MV-4-11 (cell line): ENCODE data around the gene UBL7.

Experiments used
- DNase-seq: peaks from one replicate; lab custom pipeline; 2025; lab: John Stamatoyannopoulos, UW

Gene UBL7

DNA sequence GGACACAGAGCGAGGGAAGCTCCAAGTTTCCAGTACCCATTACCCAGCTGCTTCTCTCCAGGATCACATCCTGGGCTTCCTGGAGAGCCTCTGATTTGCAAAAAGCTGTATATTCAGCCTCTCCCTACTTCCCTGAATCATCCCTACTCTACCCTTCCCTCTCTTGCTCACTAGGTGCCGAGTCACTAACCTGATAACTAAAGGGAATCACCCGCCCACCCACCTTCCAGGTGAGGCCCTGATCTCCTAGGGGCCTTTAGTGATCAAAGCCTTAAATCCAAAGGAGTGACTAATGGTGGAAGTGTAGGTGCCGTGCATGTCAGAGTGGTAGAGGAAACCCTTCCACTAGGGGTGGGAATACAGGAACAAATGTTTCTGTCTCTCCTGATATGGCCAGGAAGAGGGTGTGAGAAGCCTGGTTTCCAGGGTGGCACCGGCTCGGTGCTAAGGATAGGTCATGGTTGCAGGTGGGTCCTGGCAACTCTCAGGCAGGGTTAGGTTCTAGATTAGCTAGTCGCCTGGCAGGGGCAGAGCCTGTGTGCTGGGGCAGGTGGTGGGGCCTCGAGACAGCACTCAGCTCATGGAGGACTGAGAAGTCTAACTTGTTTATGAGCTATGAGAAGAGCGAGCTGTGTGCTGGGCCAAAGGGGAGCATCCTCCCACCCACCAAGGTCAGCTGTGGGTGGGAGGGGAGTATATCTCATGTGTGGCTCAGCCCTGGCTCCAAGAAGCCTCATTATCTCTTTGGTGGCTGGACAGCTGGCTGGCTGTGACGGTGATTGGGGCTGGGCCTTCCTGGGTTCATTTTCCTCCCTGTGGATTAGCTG lies 37.3 kb downstream of the UBL7 start:
- no peak for DNase-seq

- peak; percentile 56 for DNase-seq
Measured at GRCh38 chr15:74422652-74423430, 38.1 kb downstream of the UBL7 start.

GRCh38 chr15:74422265-74422651 lies 38.7 kb downstream of the UBL7 start:
- DNase-seq = no peak

- DNase-seq = no peak
Measured at GRCh38 chr15:74421302-74422245, 39.4 kb downstream of the UBL7 start.

GRCh38 chr15:74420193-74420905 lies 40.6 kb downstream of the UBL7 start:
- DNase-seq = no peak

- DNase-seq = no peak
Measured at GRCh38 chr15:74419432-74419831, 41.5 kb downstream of the UBL7 start.

DNA sequence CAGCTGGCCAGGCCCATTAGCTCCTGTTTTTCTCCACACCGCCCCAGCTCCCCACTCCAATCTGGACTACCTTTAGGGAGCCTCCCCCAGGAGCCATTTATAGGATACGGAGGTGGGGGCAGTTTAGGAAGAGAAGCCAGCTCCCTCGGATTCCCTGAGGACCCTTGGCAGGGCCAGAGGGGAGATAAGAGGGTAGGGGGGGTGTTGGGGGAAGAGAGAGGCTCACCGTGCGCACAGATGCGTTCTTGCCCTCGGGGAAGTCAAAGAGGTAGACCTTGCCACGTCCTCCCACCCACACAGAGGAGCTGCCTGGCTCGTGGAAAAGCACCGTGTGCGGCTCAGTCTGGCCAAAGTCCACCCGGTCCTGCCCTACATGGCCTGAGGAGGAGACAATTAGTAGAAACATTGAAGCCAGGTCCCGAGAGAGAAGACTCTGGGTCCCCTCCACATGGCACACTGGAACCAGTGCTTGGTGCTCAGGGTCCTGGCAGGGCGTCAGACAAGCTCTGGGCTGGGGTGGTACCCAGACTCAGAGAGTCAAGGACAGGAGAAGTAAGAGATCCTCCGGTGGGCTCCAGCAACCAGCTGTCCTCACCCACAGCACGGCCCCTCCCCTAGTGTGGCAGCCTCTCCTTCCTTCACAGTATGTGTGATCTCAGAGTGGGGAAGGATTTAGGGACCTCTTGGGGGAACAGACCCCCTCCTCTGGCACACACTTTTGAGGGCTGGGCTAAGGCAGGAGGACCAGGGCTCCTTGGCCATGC lies 42.2 kb downstream of the UBL7 start:
- no peak for DNase-seq

- DNase-seq = no peak
Measured at GRCh38 chr15:74417670-74418069, 43.3 kb downstream of the UBL7 start.

DNA sequence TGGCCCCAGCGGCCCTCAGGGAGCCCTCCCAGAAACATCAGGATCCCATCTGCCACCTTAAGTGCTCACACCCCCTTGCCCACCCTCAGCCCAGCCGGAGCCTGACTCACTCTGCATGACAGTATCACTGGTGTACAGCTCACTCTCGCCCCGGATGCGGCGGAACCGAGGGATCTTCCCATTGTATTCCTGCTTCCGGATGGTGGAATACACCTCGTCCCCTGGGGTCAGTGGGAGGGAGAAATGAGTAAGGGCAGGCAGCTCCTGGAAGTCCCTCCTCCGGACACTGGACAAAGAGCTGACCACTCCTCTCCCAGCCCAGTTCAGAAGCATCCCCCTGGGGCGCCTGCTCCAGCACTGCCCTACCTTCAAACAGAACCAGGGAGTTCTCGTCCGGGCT lies 43.7 kb downstream of the UBL7 start:
- DNase-seq = no peak

DNA sequence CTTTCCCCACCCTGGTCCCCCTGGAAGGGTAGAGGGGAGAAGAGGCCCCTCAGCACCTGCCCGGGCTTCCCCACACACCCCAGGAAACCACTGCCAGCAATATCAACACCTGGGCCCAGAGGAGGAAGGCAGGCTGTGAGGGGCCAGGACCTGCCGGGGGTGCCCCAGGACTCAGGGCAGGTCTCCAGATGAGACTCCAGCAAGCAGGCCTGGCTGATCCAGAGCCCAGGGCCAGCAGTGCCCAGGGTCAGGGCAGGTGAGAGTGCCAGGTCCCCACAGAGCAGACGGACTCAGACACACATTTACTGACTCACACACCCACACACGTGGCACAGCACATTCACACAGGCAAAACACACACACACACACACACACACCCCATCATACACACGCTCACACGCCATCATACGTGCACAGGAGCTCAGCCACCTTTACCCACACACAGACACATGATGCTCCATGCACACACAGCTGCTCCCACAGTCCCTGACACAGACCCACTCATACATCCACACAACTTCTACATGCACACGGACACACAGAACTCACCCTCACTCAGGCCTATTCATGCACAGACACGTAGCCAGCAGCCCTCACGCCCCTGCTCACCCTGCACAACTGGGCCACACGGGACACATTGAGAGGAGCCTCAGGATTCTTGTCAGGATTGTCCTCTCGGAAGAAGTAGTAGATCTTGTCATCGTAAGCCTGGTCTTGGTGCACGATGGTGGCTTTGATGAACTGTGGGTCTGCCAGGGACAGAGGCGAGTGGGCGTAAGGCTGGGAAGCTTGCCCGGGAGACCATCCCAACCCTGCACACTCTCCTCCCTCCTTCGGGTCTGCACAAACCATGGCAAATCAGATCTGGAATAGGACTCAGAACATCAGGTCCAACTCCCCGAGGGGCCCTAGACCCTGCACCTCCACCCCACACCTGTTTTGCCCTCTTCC lies 44.7 kb downstream of the UBL7 start:
- DNase-seq = no peak

DNA sequence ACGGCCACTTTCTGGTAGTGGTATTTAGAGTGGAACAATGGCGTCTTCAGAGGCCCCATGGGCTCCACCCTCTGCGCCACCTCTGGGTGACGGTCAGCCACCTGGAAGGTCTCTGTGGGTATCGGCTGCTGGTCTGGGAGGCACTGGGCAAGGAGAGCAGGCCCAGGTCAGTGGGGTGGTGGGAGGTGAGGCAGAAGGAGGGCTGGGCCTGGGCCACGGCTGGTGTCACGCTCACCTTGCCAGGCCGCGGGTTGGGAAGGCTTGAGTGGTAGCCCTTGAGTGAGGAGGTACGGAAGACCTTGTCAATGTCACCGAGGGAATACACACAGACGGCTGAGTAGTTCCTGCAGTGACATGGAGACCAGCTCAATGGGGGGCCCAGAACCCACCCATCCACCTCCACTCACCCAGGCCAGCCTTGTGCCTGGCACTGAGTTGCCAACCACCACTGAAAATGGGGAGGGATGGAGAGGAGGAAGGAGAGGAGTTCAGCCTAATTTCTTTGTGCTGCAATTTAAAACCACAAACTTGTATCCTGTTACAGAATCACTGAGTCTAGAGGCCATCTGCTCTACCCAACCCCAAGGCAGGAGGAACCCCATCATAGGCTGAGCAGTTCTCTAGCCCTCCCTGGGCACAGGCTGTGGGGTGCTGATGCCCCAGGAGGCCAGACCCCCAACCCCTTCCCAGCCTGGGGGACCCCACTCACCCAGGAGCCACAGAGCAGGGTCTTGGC lies 46.2 kb downstream of the UBL7 start:
- peak; percentile 64 for DNase-seq

GRCh38 chr15:74414081-74414580 lies 46.8 kb downstream of the UBL7 start:
- DNase-seq = no peak

DNA sequence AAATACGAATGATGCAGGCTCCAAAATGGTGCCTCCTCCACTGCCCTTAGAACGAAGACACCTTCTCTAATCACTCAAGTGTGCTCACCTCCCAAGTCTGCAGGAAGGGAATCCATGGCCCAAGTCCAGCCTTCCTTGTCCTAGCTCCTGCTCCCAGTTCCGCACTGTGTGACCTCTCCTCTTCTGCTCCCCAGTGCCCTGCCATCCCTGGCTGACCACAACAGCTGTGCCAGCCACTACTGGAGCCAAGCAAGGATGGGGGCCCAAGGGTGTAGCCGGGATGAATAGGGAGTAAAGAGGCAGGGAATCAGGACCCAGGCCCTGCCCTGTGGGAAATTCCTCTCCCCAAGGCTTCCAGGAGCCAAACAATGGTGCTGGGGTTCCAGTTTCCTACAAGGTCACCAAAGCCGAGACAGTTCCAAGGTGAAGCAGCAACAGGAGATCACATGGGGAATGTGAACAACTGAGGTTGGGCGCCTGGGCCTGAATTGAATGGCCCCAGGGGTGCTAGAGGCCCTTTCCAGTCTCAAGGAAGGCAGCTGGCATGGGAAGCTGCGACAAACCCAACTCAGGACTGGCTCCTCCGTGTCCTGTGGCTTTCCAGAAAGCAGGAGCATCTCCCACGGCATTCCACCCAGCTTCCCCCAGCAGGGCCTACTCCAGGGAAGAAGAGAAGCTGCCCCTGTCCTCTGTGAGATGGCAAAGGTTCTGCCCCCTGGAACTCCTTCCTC lies 47.4 kb downstream of the UBL7 start:
- DNase-seq = no peak

DNA sequence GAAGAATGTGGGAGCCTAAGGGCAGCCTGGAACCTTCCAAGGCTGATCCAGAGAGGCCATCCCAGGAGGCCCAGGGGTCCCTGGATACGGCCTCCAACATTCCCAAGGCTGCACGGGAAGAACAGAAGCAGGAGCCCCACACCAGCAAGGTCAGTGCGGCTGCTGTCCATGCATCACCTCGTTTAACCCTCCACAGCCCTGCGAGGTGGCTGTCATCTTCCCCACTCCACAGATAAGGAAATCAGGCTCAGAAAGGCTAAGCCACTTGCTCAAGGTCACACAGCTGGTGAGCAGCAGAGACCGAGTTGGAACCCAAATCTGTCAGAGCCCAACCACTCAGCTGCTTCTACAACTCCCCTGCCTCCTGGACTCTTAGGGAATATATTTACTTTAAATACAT lies 48.8 kb downstream of the UBL7 start:
- no peak for DNase-seq

DNA sequence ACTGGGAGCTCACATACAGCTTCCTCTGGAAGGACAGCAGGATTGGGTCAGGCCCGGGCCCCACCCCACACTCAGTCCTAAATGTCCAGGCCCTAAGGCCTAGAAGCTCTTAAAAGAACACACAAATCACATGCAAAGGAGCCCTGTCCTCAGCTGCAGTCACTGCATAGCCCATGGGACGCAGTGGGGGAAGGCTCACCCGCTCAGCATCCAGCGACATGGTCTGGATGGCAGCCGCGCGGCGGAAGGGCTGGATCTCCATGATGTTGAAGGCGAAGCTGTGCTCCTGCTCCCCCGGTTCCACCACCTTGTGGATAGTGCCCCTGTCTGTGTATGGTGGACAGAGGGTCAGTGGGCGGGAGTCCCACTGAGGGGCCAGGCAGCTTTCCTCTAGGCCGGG lies 49.3 kb downstream of the UBL7 start:
- DNase-seq = no peak

DNA sequence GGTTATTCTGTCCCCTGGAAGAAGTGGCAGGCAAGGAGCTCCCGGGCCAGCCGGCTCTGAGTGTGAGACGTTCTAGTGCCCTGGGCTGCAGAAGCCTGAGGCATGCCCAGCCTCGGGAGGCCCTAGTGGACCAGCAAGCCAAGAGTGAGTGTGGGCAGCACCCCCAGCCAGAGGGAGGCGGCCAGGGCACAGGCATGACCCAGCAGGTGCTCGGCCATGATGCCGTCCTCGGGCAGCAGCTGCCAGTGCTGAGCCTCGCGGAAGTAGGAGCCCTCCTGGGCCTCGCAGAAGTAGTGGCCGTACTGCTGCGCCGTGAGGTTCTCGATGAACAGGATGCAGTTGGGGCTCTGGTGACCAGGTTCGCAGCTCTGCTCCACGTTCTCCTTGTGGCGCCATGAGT lies 50.5 kb downstream of the UBL7 start:
- no peak for DNase-seq

DNA sequence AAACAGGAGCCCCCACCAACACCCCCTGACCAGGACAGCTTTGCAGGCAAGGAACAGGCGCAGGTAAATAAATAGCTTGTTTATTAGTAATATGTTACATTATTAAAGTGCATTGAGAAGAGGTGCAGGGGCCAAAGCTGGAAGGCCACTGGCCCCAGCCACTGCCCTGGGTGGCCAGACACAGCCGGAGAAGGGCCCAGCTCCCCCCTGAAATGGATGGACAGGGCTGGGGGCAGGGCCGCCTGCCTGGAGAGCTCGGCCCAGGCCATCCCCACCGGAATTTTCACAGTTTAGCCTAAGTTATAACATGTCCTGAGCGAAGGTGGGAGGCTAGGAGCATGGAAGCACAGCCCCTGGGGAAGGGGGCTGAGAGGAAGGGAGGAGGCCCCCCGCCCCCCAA lies 51.7 kb downstream of the UBL7 start:
- no peak for DNase-seq

- no peak for DNase-seq
Measured at GRCh38 chr15:74408815-74409214, 52.1 kb downstream of the UBL7 start.
